ENCODE data around the gene ANXA2R.

ANXA2R gene

GRCh38 chr5:43000111-43000840 is 39.8 kb downstream of the ANXA2R start:
- DNase-seq (ENCODE audit: low spot score) = peak; percentile 27

- no peak for DNase-seq (ENCODE audit: low spot score)
These were observed 44.8 kb downstream of the ANXA2R start for GRCh38 chr5:42995360-42995751.

DNA sequence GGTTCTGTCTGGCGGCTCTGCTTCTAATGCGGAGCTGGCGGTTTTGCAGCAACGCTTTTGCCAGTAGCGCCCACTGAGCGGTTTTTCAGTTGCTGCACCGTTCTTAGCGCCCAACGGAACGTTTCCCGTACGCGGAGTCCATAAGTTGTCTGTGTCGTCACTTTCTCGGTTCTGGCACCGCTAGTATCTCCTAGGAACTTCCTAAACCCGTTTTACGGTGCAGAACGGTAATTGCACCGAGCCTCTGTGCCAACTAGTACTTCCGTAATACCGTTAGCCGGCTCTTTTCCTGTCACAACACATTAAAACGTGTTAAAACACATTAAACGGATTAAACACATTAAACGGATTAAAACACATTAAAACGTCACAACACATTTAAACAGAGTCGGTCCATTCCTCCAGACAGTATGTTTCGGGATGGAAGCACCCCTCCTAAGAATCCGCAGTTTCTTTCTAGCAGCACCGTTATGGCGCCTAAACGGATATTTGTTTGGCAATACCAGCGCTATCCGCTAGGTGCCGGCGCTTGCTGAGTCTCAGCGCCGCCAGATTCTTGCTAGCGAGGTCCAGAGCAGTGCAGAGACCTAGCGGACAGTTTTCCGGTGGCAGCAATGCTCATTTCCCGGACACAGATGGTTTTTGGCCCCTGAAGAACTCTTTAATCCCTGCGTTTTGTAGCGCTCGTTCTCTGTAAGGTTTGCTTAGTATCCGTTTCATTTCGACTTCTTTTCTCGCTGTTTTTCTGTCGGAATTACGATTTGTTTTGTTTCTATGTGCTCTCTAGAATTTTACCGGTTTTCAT is 45.4 kb downstream of the ANXA2R start:
- DNase-seq (ENCODE audit: low spot score) = peak; percentile 94

DNA sequence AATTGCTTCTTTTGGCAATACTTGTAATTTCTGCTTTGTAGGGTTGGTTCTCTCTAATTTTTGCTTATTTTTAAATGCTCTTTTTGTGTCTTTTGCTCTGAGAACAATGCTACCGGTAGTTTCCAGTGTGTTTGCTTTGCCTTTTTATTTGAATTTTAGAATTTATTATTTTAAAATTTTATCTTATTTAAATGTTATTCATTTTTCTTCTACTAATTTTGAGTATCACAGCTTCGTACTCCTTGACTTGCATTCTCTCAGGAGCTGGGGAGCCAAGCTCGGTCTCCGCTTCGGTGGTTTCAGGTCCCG is 45.9 kb downstream of the ANXA2R start:
- DNase-seq (ENCODE audit: low spot score) = no peak

GRCh38 chr5:42993516-42994245 is 46.4 kb downstream of the ANXA2R start:
- DNase-seq (ENCODE audit: low spot score) = peak; percentile 82

DNA sequence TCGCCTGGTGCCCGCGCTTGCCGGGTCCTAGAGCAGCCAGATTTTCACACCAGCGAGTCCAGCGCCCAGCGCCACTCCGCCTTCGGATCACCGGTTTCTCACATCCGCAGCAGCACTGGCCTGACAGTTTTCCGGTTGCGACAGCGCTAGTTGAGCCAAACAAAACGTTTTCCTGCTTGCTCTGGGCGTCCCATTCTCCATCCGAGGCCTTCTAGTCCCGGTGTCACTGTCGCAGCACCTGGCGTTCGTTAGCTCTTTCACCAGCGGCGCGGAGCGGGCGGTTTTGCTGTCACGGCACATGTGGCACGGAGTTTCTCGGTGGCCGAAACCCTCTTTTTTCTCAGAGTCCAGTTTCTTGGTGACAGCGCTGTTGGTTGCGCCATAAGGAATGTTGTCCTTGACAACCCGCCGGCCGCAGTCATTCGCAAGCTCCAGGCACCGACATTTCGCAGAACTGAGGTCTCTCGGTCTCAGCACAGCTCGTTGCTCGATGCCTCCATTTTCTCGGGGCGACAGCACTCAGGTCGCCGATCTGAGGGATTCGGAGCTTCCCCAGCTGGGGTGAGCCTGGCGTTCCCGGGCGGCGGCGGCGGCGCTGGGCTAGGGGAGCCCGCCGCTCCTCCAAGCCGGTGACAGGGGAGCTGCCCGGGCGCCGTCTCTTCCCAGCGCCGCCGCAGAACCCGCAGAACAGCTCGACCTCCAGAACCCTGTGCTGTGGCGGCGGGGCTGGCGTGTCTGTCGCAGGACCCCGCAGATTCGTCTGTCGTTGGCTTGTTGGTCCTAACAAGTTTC is 47.8 kb downstream of the ANXA2R start:
- peak; percentile 79 for DNase-seq (ENCODE audit: low spot score)

DNA sequence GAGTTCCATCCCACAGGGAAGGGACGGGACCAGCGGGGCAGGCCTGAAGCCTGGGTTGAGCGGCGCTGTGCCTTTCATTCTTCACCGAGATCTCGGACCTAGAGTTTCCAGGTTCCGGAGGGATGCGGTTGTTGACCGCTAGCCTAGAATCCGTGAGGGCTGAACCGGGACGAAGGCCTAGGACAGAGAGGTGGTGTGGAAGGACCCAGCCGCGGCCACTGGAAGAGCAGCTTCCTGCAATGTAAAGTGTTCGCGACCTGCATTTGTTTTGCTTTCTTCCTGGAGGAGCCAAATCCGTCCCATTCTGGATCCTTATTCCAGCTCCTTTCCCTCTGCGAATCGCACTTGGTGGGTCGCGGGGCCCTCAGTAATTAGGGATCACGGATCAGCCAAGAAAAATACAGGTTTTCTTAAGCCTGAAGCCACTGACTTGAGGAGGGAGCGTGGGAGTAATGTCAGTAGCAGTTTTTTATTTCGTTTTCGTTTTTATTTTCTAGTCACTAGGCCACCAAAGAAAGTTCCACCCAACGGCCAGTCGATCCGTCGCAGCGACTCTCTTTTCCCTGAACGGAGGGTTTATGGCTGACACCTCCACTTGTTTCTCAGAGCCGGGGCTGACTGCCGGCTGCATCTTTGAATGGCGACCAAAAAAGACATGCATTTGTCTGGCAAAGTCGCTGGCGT is 48.6 kb downstream of the ANXA2R start:
- DNase-seq (ENCODE audit: low spot score) = no peak

GRCh38 chr5:42990892-42991291 is 49.2 kb downstream of the ANXA2R start:
- no peak for DNase-seq (ENCODE audit: low spot score)

All from hematopoietic multipotent progenitor cell treated with erythropoietin and hydrocortisone succinate and interleukin-3 and kit ligand, for 17 days (in vitro differentiated cells).